Measurements from ENCODE around the gene TMEM208.

TMEM208 gene

GRCh38 chr16:67191995-67192681 is 34.8 kb upstream of the TMEM208 start, which contains the start of gene E2F4:
Gene E2F4, plus strand, starts transcription at chr16:67192155. Its CDS starts 73 bp downstream, at chr16:67192228.
- no peak for TF ChIP-seq CTCF (IDR thresholded peaks at IDR 0.05; ENCODE audit: insufficient read depth, low read depth, low read length, missing control alignments)
- peak within 1 kb of the TSS; percentile 69 for H3K4me3 ChIP-seq (ENCODE audit: low read length)
- peak; percentile 95 for DNase-seq (ENCODE audit: low read depth)

DNA sequence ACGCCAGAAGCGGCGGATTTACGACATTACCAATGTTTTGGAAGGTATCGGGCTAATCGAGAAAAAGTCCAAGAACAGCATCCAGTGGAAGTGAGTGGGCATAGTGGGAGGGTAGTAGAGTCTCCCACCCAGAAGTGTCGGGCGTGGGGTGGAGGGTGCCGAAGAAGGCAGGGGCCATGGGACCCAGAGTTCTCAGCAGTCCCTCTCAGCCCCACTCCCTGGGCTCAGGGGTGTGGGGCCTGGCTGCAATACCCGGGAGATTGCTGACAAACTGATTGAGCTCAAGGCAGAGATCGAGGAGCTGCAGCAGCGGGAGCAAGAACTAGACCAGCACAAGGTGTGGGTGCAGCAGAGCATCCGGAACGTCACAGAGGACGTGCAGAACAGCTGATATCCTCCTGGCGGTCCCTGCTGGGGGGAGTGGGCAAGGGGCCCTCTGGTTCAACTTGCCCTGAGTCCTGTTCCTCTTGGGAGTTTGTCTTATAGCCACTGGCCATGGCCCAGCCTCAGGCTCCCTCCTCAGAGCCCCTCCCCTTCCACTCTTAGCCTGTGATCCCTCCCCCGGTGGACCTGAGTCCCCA is 34.1 kb upstream of the TMEM208 start:
- peak overlapping the region; percentile 69 for H3K4me3 ChIP-seq (ENCODE audit: low read length)
- TF ChIP-seq CTCF (IDR thresholded peaks at IDR 0.05; ENCODE audit: insufficient read depth, low read depth, low read length, missing control alignments), result no peak
- DNase-seq (ENCODE audit: low read depth), result no peak

GRCh38 chr16:67193536-67193935 is 33.4 kb upstream of the TMEM208 start:
- no peak for DNase-seq (ENCODE audit: low read depth)
- TF ChIP-seq CTCF (IDR thresholded peaks at IDR 0.05; ENCODE audit: insufficient read depth, low read depth, low read length, missing control alignments), result no peak
- peak overlapping the region; percentile 69 for H3K4me3 ChIP-seq (ENCODE audit: low read length)

GRCh38 chr16:67194260-67194659 is 32.7 kb upstream of the TMEM208 start:
- TF ChIP-seq CTCF (IDR thresholded peaks at IDR 0.05; ENCODE audit: insufficient read depth, low read depth, low read length, missing control alignments), result no peak
- DNase-seq (ENCODE audit: low read depth), result no peak
- no peak overlapping the region for H3K4me3 ChIP-seq (ENCODE audit: low read length)

- no peak for TF ChIP-seq CTCF (IDR thresholded peaks at IDR 0.05; ENCODE audit: insufficient read depth, low read depth, low read length, missing control alignments)
- DNase-seq (ENCODE audit: low read depth), result no peak
These were observed 31.3 kb upstream of the TMEM208 start for GRCh38 chr16:67195676-67196075.

DNA sequence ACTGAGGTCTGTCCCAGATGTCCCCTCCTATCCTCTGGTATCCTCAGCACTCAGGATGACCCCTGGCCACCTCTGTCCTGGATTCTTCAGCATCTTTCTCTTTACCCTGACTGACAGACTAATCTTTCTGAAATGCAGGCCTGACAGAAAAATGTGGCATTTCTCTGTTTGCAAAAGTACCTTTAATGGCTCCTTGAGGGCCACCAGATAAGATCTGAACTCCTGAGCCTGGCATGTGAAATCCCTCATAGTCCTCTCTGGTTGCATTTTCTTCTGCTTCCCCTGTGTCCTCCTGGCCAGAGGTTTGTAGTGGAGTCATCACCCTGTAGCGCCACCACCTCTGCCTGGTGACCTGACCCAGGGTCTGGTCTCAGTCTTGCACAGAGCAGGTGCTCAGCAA is 30.0 kb upstream of the TMEM208 start:
- H3K4me3 ChIP-seq (ENCODE audit: low read length), result no peak overlapping the region
- no peak for TF ChIP-seq CTCF (IDR thresholded peaks at IDR 0.05; ENCODE audit: insufficient read depth, low read depth, low read length, missing control alignments)

More at GRCh38 chr16:67195676-67196075, 31.3 kb upstream of the TMEM208 start:
- H3K4me3 ChIP-seq (ENCODE audit: low read length), result no peak overlapping the region

More for the DNA sequence above, 30.0 kb upstream of the TMEM208 start:
- DNase-seq (ENCODE audit: low read depth), result no peak

Measured in epithelial cell of esophagus (primary cell).